Stimulated activated CD4-positive, alpha-beta T cell treated with anti-CD3 and anti-CD28 coated beads, Interleukin-12 subunit alpha, Interleukin-12 subunit beta, amount 100 ng/mL, for 48 hours (primary cell): ENCODE data around the gene GTF2IRD2.
"Not testable (repeated sequence)": the region's sequence is repeated elsewhere in the genome, so short reads cannot be mapped to it uniquely, and the experiment has no call there.

Experiments used
- DNase-seq, 3 donors: peaks; one replicate each; pipeline ENCODE4 v3.0.0-alpha.2; 2020; ENCODE audit warnings: low read depth in 2 of 3, low spot score in 1 of 3

Gene GTF2IRD2

GRCh38 chr7:74850833-74851721 lies at the start of gene GTF2IRD2:
GTF2IRD2 (minus strand) TSS chr7:74851605; CDS start chr7:74836378, 15,227 bp downstream.
- peak in 1 of 3 donors; percentile 57 for DNase-seq

- peak; percentile 57 to 76 (median 74) for DNase-seq
Measured at GRCh38 chr7:74890158-74891123, 39.0 kb upstream of the GTF2IRD2 start.

GRCh38 chr7:74889518-74890129 lies 38.2 kb upstream of the GTF2IRD2 start:
- DNase-seq: not testable (repeated sequence)

GRCh38 chr7:74885295-74885694 lies 33.9 kb upstream of the GTF2IRD2 start:
- DNase-seq: not testable (repeated sequence)

- DNase-seq: not testable (repeated sequence)
Measured at GRCh38 chr7:74882110-74882509, 30.7 kb upstream of the GTF2IRD2 start.

GRCh38 chr7:74874748-74875512 lies 23.5 kb upstream of the GTF2IRD2 start:
- not testable (repeated sequence) for DNase-seq

GRCh38 chr7:74874104-74874747 lies 22.8 kb upstream of the GTF2IRD2 start:
- DNase-seq: not testable (repeated sequence)

GRCh38 chr7:74872542-74872941 lies 21.1 kb upstream of the GTF2IRD2 start:
- not testable (repeated sequence) for DNase-seq

- not testable (repeated sequence) for DNase-seq
Measured at GRCh38 chr7:74865777-74866176, 14.4 kb upstream of the GTF2IRD2 start.

GRCh38 chr7:74849853-74850252 lies 1.6 kb downstream of the GTF2IRD2 start:
- DNase-seq: not testable (repeated sequence)

GRCh38 chr7:74830411-74830810 lies 21.0 kb downstream of the GTF2IRD2 start:
- DNase-seq: not testable (repeated sequence)

GRCh38 chr7:74829959-74830358 lies 21.4 kb downstream of the GTF2IRD2 start:
- not testable (repeated sequence) for DNase-seq

- not testable (repeated sequence) for DNase-seq
Measured at GRCh38 chr7:74821259-74821658, 30.1 kb downstream of the GTF2IRD2 start.

- not testable (repeated sequence) for DNase-seq
Measured at GRCh38 chr7:74820146-74820805, 31.1 kb downstream of the GTF2IRD2 start.

GRCh38 chr7:74815882-74816281 lies 35.5 kb downstream of the GTF2IRD2 start:
- not testable (repeated sequence) for DNase-seq

- DNase-seq: not testable (repeated sequence)
Measured at GRCh38 chr7:74798644-74799043, 52.8 kb downstream of the GTF2IRD2 start.

GRCh38 chr7:74797848-74798622 lies 53.4 kb downstream of the GTF2IRD2 start:
- not testable (repeated sequence) for DNase-seq

GRCh38 chr7:74789200-74789736 lies 62.1 kb downstream of the GTF2IRD2 start:
- DNase-seq: not testable (repeated sequence)
